OCI-LY3 (cell line): Measurements from ENCODE around the gene TBC1D5.

Experiments used
- H2AFZ ChIP-seq: fragments of 200-600, 300-600 bp; shearing (Covaris generic); 2 replicates; pipeline ENCODE4 v1.6.0; 2014; ENCODE audit warnings: antibody characterized with exemption, low read depth, low read length
- H3K27ac ChIP-seq: fragments of 200-600, 300-600 bp; sonication (generic); 2 replicates; pipeline ENCODE4 v1.5.1; 2014; ENCODE audit warnings: mild to moderate bottlenecking, low read length, moderate library complexity, mixed read lengths
- H3K27me3 ChIP-seq: fragments of 200-600, 300-600 bp; sonication (generic); 2 replicates; pipeline ENCODE4 v1.6.1; 2014; ENCODE audit warnings: low read depth, low read length, mixed read lengths
- H3K36me3 ChIP-seq: fragments of 200-600, 300-600 bp; sonication (generic); replicated peaks from 2 replicates; pipeline ENCODE3; 2014; ENCODE audit warnings: low read depth, low read length, mixed read lengths
- H3K4me1 ChIP-seq: fragments of 300-600, 200-600 bp; sonication (generic); 2 replicates; pipeline ENCODE4 v1.6.1; 2014; ENCODE audit warnings: low read length, mixed read lengths
- H3K4me2 ChIP-seq: fragments of 200-600, 300-600 bp; sonication (generic); 2 replicates; pipeline ENCODE4 v1.6.1; 2014; ENCODE audit warnings: low read length, mixed read lengths
- H3K4me3 ChIP-seq: fragments of 300-600, 200-600 bp; sonication (generic); 2 replicates; pipeline ENCODE4 v1.5.1; 2014; ENCODE audit warnings: antibody characterized with exemption, mild to moderate bottlenecking, low read length, moderate library complexity
- H3K79me2 ChIP-seq: fragments of 300-600, 200-600 bp; shearing (Covaris generic); 2 replicates; pipeline ENCODE4 v1.6.1; 2014; ENCODE audit warnings: mild to moderate bottlenecking, low read length, mixed read lengths
- H3K9ac ChIP-seq: fragments of 300-600, 200-600 bp; shearing (Covaris generic); 2 replicates; pipeline ENCODE4 v1.6.0; 2014; ENCODE audit warnings: mild to moderate bottlenecking, low read length, moderate library complexity
- H3K9me3 ChIP-seq: fragments of 200-600, 300-600 bp; shearing (Covaris generic); 2 replicates; pipeline ENCODE4 v1.6.1; 2014; ENCODE audit warnings: low read length, mixed read lengths; ENCODE audit not compliant: insufficient read depth
- H4K20me1 ChIP-seq: fragments of 200-600, 300-600 bp; sonication (generic); 2 replicates; pipeline ENCODE4 v1.6.1; 2016; ENCODE audit warnings: low read length, mixed read lengths; ENCODE audit not compliant: insufficient read depth
- EZH2phosphoT487 ChIP-seq: fragments of 200-600 bp; shearing (Covaris generic); IDR thresholded peaks from 2 replicates; pipeline ENCODE4 v1.6.1; 2018; ENCODE audit warnings: antibody characterized with exemption, mixed run types, low read depth
- TF ChIP-seq, protein P1 (sequence below): fragments of 200-600, 300-600 bp; sonication (generic); IDR thresholded peaks from 2 replicates; pipeline ENCODE4 v1.5.1; 2014; ENCODE audit warnings: antibody characterized with exemption, low read length, low read depth

The TBC1D5 gene

DNA sequence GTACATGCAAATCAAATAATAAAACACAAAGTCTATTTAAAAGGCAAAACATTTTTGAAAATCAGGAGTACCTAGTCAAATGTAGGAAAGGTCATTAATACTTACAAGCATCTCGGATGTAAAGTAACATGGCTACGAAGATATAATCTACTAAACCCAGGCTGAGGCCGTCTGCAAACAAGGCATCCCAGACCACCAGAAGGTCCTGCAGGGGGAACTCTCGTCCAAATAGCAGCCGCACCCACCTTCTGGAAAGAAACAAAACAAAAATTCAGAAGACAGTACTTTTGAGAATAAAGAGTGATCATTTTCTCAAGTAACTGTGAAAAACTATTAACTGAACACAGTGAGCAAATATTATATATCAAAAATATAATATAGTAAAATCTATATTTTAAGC, 434.5 kb downstream of the TBC1D5 start:
- Histone ChIP-seq H4K20me1 (no peaks in the 10 kb centered on the region), H3K9ac (no peak overlapping the region), H3K4me1 (no peaks in the 10 kb centered on the region), H3K36me3 (no peaks in the 10 kb centered on the region), H3K79me2 (no peaks in the 10 kb centered on the region), H3K27ac (no peak overlapping the region), H3K9me3 (no peaks in the 10 kb centered on the region), H3K27me3 (no peaks in the 10 kb centered on the region), H2AFZ (no peak overlapping the region), H3K4me3 (no peak overlapping the region), H3K4me2 (no peak overlapping the region)
- TF ChIP-seq, protein P1, sequence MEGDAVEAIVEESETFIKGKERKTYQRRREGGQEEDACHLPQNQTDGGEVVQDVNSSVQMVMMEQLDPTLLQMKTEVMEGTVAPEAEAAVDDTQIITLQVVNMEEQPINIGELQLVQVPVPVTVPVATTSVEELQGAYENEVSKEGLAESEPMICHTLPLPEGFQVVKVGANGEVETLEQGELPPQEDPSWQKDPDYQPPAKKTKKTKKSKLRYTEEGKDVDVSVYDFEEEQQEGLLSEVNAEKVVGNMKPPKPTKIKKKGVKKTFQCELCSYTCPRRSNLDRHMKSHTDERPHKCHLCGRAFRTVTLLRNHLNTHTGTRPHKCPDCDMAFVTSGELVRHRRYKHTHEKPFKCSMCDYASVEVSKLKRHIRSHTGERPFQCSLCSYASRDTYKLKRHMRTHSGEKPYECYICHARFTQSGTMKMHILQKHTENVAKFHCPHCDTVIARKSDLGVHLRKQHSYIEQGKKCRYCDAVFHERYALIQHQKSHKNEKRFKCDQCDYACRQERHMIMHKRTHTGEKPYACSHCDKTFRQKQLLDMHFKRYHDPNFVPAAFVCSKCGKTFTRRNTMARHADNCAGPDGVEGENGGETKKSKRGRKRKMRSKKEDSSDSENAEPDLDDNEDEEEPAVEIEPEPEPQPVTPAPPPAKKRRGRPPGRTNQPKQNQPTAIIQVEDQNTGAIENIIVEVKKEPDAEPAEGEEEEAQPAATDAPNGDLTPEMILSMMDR: no peak
- no peak for TF ChIP-seq EZH2phosphoT487

DNA sequence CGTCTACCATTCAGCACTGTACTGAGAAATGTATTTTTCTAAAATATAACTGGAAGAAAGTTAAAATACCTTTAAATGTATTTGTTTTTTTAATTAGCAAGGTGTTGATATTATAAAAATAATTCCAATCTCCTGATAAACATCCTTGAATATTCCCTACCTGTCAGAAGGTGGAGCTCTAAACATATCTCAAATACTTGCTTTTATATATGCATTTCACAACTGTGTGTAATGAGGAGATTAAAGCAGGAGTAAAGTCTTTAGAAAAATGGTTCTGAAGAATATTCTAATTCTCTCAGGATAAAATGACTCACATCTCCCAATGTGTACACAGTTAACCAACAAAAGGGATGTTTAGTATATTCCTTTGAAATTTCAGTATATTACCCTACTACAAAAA, 434.9 kb downstream of the TBC1D5 start:
- Histone ChIP-seq H3K9ac (no peak overlapping the region), H2AFZ (no peak overlapping the region), H3K9me3 (no peaks in the 10 kb centered on the region), H3K4me1 (no peaks in the 10 kb centered on the region), H4K20me1 (no peaks in the 10 kb centered on the region), H3K36me3 (no peaks in the 10 kb centered on the region), H3K27ac (no peak overlapping the region), H3K4me2 (no peak overlapping the region), H3K27me3 (no peaks in the 10 kb centered on the region), H3K4me3 (no peak overlapping the region), H3K79me2 (no peaks in the 10 kb centered on the region)
- no peak for TF ChIP-seq EZH2phosphoT487
- TF ChIP-seq, protein P1: peak; percentile 59

DNA sequence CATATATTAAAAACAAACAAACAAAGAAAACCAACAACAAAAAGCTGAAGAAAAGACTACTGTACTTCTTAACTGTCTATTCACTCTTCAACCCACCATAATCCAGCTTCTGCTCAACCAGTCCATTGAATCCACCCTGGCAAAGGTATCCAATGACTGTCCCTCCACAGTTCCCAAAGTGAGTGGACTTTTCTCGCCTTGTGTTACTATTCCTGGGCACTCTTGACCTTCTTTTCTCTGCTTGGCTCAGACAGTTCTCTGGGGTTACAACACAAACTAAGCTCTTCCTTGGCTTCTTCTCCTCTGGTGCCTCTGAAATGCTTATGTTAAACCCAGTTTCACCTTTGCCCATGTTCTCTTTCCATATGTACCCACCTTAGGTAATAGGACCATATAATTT, 437.5 kb downstream of the TBC1D5 start:
- Histone ChIP-seq H3K79me2 (no peaks in the 10 kb centered on the region), H4K20me1 (no peaks in the 10 kb centered on the region), H3K4me2 (no peak overlapping the region), H2AFZ (no peak overlapping the region), H3K27me3 (no peaks in the 10 kb centered on the region), H3K9ac (no peak overlapping the region), H3K4me1 (no peaks in the 10 kb centered on the region), H3K4me3 (no peak overlapping the region), H3K36me3 (no peaks in the 10 kb centered on the region), H3K9me3 (no peaks in the 10 kb centered on the region), H3K27ac (no peak overlapping the region)
- no peak for TF ChIP-seq EZH2phosphoT487

DNA sequence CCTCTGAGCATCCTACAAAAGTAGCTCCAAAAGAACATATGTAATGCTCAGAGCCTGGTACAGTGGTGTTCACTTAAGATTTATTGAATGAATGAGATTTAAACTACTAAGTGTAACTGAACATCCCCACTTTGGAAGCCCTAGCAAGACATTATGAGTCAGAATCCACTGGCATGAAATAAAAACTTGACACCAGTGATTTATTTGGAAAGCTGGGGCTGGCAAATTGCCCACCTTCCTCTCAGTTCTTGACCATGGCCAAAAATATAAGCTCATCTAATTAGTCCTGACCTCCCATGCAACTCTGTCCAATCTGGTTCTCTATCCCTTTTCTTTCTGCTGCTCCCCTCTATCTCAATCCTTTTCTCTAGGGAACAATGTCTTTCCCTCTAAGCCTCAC, 439.7 kb downstream of the TBC1D5 start:
- no peak overlapping the region for H2AFZ ChIP-seq
- no peak overlapping the region for H3K9ac ChIP-seq
- H4K20me1 ChIP-seq: no peaks in the 10 kb centered on the region
- no peaks in the 10 kb centered on the region for H3K36me3 ChIP-seq
- no peaks in the 10 kb centered on the region for H3K4me1 ChIP-seq
- H3K27ac ChIP-seq: no peak overlapping the region
- H3K27me3 ChIP-seq: no peaks in the 10 kb centered on the region
- no peaks in the 10 kb centered on the region for H3K9me3 ChIP-seq
- H3K79me2 ChIP-seq: no peaks in the 10 kb centered on the region
- H3K4me3 ChIP-seq: no peak overlapping the region
- TF ChIP-seq, protein P1: no peak
- no peak for TF ChIP-seq EZH2phosphoT487
- H3K4me2 ChIP-seq: no peak overlapping the region

DNA sequence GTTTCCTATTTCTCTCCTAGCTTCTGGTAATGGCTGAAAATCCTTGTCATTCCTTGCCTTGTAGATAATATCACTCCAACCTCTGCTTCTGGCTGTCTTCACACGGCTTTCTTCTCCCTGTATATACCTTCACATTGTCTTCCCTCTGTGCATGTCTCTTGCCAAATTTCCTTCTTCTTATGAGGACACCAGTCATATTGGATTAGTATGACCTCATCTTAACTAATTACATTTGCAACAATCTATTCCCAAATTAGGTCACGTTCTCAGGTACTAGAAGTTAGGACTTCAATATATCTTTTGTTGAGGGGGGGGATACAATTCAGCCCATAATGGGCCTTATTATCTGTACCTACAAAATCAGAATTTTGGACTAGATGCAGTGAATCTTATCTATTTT, 440.3 kb downstream of the TBC1D5 start:
- Histone ChIP-seq H3K4me3 (no peak overlapping the region), H2AFZ (no peak overlapping the region), H4K20me1 (no peaks in the 10 kb centered on the region), H3K4me2 (no peak overlapping the region), H3K4me1 (no peaks in the 10 kb centered on the region), H3K27ac (no peak overlapping the region), H3K9ac (no peak overlapping the region), H3K27me3 (no peaks in the 10 kb centered on the region), H3K9me3 (no peaks in the 10 kb centered on the region), H3K36me3 (no peaks in the 10 kb centered on the region), H3K79me2 (no peaks in the 10 kb centered on the region)
- TF ChIP-seq EZH2phosphoT487: no peak
- TF ChIP-seq, protein P1: no peak
